HG02678 (cell line): Measurements from ENCODE around the gene RARB.

ENCODE experiments used
- ATAC-seq: cut with Tn5 transposase; IDR thresholded peaks from one replicate; pipeline ENCODE4 v1.9.1; 2021; ENCODE audit warnings: mild to moderate bottlenecking, moderate library complexity; ENCODE audit not compliant: unreplicated experiment

Gene RARB

GRCh38 chr3:25500706-25501210, 72.7 kb downstream of the RARB start:
- ATAC-seq: no peak

DNA sequence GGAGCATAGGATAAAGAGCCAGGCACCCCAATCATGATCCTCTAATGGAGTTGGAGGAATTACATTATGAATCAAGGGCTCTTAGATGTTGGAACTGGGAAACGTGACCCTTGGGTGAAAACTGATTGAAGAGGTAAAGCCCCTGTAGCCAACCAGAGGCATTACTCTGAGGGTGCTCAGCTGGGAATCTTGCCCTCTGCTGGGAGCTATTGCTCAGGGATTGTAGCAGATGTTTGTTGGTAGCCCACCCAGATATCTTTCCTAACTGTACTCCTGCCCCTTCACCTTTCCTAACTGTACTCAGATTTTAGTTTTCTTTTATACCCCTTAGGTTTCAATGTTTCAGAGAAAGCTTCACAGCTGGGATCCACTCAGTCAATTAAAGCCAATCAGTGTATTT, 74.2 kb downstream of the RARB start:
- no peak for ATAC-seq

DNA sequence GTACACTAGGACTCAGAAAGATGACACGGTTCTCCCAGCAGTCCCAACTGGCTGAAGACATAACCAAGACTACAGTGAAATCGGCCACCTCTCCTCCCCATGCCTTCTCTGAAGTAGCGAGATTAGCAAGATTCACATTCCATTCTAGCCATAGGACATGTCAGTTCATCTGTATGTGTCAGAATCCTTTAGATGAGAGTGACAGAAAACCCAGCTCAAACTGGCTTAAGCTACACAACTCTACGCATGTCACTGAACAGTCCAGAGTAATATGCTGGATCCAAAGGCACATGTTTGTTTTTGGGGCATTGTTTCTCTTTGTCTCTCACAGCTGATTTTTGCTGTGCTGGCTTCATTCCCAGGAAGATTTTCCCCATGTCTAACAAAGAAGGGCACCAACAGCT, 75.8 kb downstream of the RARB start:
- ATAC-seq: no peak

DNA sequence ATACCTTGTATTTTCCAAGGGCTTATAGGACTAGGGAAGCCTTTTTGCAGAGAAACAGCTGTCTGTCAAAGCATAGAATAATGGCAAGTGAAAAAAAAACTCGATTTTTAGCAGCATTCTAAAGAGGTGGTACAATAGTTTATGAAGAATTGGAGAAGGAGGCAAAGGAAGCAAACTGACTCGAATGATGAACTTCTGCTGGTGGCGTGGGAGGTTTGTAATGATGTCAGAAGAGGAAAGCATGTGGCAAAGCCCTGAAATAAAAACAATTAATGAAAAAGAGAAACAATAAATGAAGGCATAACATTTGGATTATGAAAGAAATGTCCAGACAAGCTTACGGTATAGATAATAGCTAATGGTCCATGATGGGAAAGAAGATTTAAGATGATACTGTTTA, 77.5 kb downstream of the RARB start:
- no peak for ATAC-seq

- ATAC-seq: no peak
These were observed 79.7 kb downstream of the RARB start for GRCh38 chr3:25507811-25508210.

DNA sequence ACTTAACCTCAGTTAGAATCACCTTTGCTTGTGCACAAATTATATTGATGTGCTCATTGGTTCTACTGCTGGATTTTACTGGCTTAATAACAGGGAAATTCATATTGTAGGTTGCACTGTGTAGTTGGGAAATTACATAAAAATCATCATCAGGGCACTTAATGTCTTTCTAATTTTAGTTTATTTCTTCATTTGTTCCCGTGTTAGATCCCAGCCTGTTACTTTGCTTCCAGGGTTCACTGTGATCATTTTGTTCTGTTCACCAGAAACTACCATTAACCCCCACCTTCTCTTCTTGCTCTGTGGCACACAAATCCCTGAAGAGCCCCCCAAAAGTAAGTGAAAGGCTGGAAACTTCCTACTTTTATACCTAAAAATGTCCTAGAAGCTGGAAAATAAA, 80.4 kb downstream of the RARB start:
- ATAC-seq: no peak

DNA sequence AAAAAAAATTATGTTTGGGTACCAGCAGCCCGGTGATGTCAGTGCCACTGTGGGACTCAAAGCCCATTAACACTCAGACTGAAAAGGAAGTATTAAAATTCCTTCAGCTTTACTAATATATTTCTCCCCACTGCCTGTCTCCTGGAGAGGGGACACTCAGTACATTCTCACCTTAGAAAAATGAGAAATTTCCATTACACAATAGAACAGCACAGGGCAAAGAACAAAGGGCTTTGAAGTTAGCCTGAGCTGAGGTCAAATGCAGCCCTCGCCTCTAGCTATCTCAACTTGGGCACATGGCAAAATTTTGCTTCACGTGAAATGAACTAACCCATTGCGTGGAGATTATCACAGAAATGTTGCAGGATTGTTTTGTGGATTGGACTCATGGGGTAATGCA, 80.8 kb downstream of the RARB start:
- no peak for ATAC-seq

GRCh38 chr3:25510797-25511196, 82.7 kb downstream of the RARB start:
- ATAC-seq: no peak

- ATAC-seq: no peak
These were observed 84.1 kb downstream of the RARB start for GRCh38 chr3:25511972-25512721.

DNA sequence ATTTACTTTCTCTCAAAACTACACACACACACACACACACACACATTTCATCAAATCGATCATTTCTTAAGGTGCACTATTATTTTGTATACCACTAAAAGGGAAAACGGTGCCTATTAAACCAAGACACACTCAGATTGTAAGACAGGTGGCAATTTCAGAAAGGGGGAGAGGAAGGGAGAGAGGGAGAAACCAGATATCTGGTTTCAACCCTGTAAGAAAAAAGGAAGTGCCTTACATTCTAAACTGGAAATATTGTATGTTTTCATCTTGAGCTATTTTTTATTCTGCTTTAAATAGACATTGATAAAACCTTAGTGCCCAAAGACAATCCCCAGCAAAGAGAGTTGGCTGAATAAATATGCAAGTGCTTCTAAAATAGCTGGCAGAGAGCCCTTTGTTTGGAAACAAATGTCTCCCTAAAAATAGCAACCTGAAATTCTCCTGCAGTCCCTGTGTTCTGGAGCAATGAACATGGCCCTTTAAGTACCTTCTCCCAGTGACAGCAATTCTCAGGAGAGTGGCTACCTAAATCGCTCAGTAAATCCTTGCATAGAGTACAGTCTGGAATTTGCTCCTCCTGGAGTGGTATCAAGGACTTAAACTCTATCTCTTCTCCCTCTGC, 85.7 kb downstream of the RARB start:
- no peak for ATAC-seq

- no peak for ATAC-seq
These were observed 87.1 kb downstream of the RARB start for GRCh38 chr3:25515171-25515570.

- ATAC-seq: no peak
These were observed 93.0 kb downstream of the RARB start for GRCh38 chr3:25520926-25521559.

DNA sequence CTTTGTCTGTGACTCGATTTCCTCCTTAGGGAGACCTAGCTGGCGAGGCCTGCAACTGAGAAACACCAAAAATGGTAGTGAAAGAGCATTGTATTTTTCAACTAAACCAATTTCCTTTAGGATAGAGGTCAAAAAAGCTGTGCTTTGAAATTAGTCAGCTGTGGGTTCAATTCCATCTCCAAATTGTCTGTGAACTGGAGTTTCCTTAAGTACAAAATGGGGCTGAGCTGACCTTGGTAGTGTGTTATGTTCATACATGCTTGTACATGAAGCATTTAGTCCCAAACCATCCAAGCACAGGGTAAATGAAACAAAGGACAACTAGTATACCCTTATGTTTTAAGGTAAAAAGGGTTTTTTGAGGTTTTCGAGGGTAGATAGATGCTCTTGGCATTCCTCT, 99.3 kb downstream of the RARB start:
- ATAC-seq: no peak

DNA sequence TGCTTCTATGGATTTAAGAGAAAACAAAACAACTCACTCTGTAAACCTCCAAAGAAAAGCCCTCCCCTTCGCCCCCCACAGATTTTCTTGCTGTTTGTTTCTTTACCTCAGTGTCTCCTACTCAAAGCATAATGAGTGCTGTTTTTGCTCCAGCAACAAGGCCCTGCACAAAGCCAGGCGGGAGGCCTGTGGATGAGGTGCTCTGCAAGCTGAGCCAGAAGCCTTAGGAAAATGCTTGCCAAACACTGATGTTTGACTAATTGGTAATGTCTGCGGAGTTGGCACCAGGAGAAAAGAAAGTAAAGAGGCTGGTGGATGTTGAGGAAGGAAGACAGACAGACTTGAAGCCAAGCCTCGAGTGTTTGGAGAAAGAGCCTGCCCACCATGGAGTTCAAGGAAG, 99.7 kb downstream of the RARB start:
- ATAC-seq: no peak

- no peak for ATAC-seq
These were observed 103.9 kb downstream of the RARB start for GRCh38 chr3:25531971-25532370.

DNA sequence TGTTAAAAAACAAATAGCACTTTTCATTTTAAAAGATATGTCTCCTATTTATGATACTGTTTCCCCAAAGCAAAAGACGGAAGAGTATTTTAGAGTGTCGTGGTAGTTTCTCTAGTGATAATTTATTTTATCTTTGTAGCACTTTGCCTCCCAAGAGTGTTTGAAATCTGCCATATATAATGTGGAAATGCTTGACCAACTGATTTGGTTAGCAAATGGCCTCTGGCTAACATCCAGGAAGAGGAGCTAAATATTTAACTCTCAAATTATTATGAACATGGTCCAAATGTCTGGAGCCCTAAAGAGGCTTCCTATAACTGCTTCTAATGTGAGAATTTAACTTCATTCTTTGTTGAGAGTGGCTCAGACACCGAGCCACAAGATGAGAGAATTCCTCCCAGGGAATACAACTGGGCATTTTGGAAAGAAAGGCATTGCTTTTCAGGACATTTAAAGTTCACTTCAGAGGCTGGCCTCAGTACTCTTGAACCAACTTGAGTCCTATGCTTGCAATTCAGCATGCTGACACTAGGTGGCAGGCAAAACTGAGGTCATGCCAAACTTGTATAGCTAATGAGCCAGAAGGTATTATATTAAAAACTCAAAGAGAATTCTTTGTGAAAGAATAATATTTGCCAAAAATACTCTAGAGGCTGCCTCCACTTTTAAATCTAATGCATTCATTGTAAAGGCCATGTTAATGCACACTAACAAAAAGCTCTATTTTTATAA, 104.5 kb downstream of the RARB start:
- no peak for ATAC-seq

GRCh38 chr3:25533399-25533798, 105.3 kb downstream of the RARB start:
- ATAC-seq: no peak

DNA sequence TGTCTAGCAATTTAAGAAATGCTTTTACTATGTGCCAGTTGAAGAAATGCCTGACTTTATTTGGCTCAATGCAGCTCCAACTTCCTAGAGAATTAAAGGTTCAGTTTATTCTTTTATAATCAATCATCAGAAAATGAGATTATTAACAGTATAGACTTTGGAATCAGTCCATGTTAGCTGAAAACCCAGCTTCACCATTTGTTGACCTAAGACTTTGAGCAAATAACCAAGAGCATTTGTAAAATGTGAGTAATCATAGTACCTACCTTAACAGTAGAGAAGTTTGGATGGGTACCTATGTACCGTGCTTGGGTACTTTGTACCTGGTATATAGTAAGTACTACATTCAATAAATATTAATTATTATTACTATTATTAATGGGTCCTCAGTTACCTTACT, 105.9 kb downstream of the RARB start:
- no peak for ATAC-seq

DNA sequence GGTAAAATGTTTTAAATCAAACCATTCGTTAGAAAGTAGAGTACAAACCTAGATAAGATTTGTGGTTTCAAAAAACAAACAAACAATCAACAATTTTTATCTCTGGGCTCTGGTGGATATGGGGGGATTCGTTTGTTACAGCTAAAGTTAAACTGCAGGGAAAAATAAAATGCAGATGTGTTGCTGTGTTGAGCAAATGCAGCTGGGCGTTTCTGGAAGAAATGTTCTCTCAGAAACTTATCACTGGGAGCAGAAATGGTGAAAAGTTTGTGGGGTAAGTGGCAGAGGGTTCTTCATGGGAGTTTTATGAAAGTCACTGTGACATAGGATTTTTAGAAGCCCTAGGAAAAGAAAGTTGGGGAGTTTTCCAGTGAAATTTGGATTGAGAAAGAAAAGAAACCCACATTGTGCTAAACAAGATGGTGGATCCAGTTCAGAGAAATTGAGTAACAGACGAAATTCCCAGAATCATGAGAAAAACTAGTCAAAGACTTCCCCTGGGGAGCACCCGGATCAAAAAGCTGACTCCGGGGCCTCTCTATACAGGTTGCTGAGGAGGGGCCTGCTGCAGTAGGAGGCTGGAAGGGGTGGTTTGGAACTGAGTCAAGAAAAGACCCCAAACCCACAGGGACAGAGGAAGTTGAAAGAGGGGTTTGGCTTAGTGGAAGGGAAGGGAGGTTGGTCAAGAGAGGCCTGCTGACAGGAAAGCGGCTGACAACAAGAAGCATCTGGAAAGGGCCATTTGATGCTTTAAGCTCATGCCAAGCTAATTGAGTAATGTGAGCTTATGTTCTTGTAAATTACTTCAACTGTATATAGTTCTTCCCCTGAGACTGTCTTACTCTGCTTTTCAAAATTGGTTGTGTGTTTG, 108.7 kb downstream of the RARB start:
- ATAC-seq: no peak

- ATAC-seq: no peak
These were observed 109.5 kb downstream of the RARB start for GRCh38 chr3:25537516-25537915.

- no peak for ATAC-seq
These were observed 112.2 kb downstream of the RARB start for GRCh38 chr3:25540273-25540672.
